A673 (cell line): ENCODE measurements around the gene EPHA4. TPM values are rescaled to one million over a fixed set of nuclear protein-coding genes. Genes with fewer than 3 reads are reported as not detected.

Source experiments
- BruUV-seq: library from RNA; stranded (reverse); fragments of 400-500 nt; replicated peaks from 2 replicates; lab custom pipeline; 2021; lab: Mats Ljungman, UMichigan
- CTCF ChIA-PET: fragments of 300-600 bp; sonication (Branson Sonifier 250); formaldehyde crosslinking; loops from one replicate; lab custom pipeline; 2022; ENCODE audit warnings: antibody characterized with exemption; lab: Charles Lee
- POLR2A ChIA-PET: fragments of 300-600 bp; sonication (Branson Sonifier 250); formaldehyde crosslinking; loops from one replicate; lab custom pipeline; 2022; ENCODE audit warnings: antibody characterized with exemption; ENCODE audit not compliant: low non-redundant PET; lab: Charles Lee
- DNase-seq: peaks from one replicate; pipeline ENCODE4 v3.0.0-alpha.2; 2015; ENCODE audit warnings: low spot score
- H3K27ac ChIP-seq: fragments of 200-600 bp; sonication (generic); 2 replicates; pipeline ENCODE4 v1.5.1; 2016; ENCODE audit warnings: mixed run types, low read depth, mild to moderate bottlenecking, mixed read lengths, antibody characterized with exemption, low read length; ENCODE audit not compliant: poor library complexity, severe bottlenecking
- H3K27me3 ChIP-seq: fragments of 200-600 bp; sonication (generic); replicated peaks from 2 replicates; pipeline ENCODE4 v1.6.1; 2017; ENCODE audit warnings: mixed run types, low read depth, mild to moderate bottlenecking, mixed read lengths, antibody characterized with exemption, low read length; ENCODE audit not compliant: insufficient read depth, poor library complexity
- H3K36me3 ChIP-seq: fragments of 200-600 bp; sonication (generic); 2 replicates; pipeline ENCODE4 v1.6.1; 2016; ENCODE audit warnings: mixed run types, mild to moderate bottlenecking, mixed read lengths, antibody characterized with exemption, low read length; ENCODE audit not compliant: insufficient read depth, poor library complexity, severe bottlenecking
- H3K4me1 ChIP-seq: fragments of 200-600 bp; sonication (generic); 2 replicates; pipeline ENCODE4 v1.6.1; 2017; ENCODE audit warnings: mixed run types, mild to moderate bottlenecking, mixed read lengths, antibody characterized with exemption, low read length; ENCODE audit not compliant: insufficient read depth, poor library complexity, severe bottlenecking
- H3K4me3 ChIP-seq: fragments of 200-600 bp; sonication (generic); 2 replicates; pipeline ENCODE4 v1.5.1; 2016; ENCODE audit warnings: low read depth, mixed run types, mild to moderate bottlenecking, mixed read lengths, low read length; ENCODE audit not compliant: poor library complexity, severe bottlenecking
- H3K9me3 ChIP-seq: fragments of 200-600 bp; sonication (generic); 2 replicates; pipeline ENCODE4 v1.6.1; 2016; ENCODE audit warnings: mixed run types, low read depth, mild to moderate bottlenecking, mixed read lengths, antibody characterized with exemption, low read length; ENCODE audit not compliant: poor library complexity, severe bottlenecking
- CTCF ChIP-seq: fragments of 300-800, 200-600 bp; sonication (generic); conservative IDR thresholded peaks from 2 replicates; pipeline ENCODE4 v1.5.1; 2017; ENCODE audit warnings: low read depth, mild to moderate bottlenecking, antibody characterized with exemption, low read length, moderate library complexity, mixed read lengths
- EZH2 ChIP-seq: fragments of 200-600 bp; sonication (generic); IDR thresholded peaks from 2 replicates; pipeline ENCODE4 v1.6.1; 2017; ENCODE audit warnings: borderline replicate concordance, low read depth, mild to moderate bottlenecking, mixed read lengths, antibody characterized with exemption, low read length; ENCODE audit not compliant: poor library complexity, severe bottlenecking
- intact Hi-C: fragments of 100-400 bp; cut with micrococcal nuclease; formaldehyde crosslinking; loops from one replicate; pipeline ENCODE4 v1.10.0; 2022; ENCODE audit not compliant: unreplicated experiment
- total RNA-seq: library from RNA; stranded (reverse); gene quantifications from 2 replicates; pipeline ENCODE4 v1.2.3, GENCODE V29; 2021

Gene EPHA4
- total RNA-seq, 1 experiment from 2014 or later = 39.5 TPM

- H3K36me3 ChIP-seq = no peaks in the 10 kb centered on the region
- peaks cover 30% of the 10 kb centered on the region for H3K4me1 ChIP-seq
- no peaks in the 10 kb centered on the region for H3K27me3 ChIP-seq
- no peak for DNase-seq
- H3K9me3 ChIP-seq = no peaks in the 10 kb centered on the region
- no peak overlapping the region for H3K27ac ChIP-seq
- intact Hi-C loops = no loop called here
- TF ChIP-seq EZH2 = no peak
- TF ChIP-seq CTCF = no peak
- POLR2A ChIA-PET = no interaction called here
- BruUV-seq = no TSS peak
- H3K4me3 ChIP-seq = no peak overlapping the region
- CTCF ChIA-PET = no interaction called here
Measured at GRCh38 chr2:221559991-221560390, 12.1 kb downstream of the EPHA4 start.

DNA sequence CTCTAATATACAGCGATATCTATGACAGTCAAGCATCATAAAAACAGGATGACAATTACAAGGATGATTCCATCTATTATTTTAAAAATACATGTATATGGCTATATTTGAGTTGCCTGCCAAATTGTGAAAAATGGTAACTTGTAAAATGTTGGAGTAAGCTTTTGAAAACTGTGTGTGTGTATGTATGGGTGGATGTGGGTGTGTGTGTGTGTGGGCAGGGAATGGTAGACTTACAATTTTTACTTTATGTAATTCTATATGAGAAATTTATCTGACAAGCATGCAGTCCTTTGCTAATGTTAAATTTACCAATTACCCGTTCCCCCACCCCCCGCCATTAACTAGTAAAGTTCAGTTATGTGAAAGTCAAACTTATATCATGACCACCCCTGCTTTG, 14.0 kb downstream of the EPHA4 start:
- Histone ChIP-seq H3K36me3 (no peaks in the 10 kb centered on the region), H3K27ac (no peak overlapping the region), H3K27me3 (no peaks in the 10 kb centered on the region), H3K4me1 (peaks cover 39% of the 10 kb centered on the region), H3K4me3 (no peak overlapping the region), H3K9me3 (no peaks in the 10 kb centered on the region)
- TF ChIP-seq EZH2 (no peak), CTCF (no peak)
- ChIA-PET POLR2A (no interaction called here), CTCF (no interaction called here)
- no TSS peak for BruUV-seq
- DNase-seq = no peak
- intact Hi-C loops = no loop called here

DNA sequence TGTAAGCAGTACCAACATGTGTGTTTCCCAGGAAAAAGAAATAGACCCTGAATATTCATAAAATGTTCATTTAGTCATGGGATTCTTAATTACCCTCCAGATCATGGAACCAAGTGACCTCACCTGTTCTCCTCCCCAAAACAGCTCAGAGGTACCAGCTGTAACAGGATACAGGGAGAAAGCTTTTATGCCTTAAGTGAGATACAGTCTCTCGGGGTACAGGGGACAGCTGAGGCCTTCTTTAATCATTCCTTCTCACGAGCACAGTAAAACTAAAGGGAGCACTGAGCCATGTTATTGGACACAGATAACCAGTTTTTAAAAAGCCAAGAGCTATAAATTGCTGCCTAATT, 16.6 kb downstream of the EPHA4 start:
- no TSS peak for BruUV-seq
- Histone ChIP-seq H3K9me3 (no peaks in the 10 kb centered on the region), H3K27me3 (no peaks in the 10 kb centered on the region), H3K4me1 (peaks cover 28% of the 10 kb centered on the region), H3K27ac (no peak overlapping the region), H3K36me3 (no peaks in the 10 kb centered on the region), H3K4me3 (no peak overlapping the region)
- no peak for DNase-seq
- TF ChIP-seq CTCF = no peak
- no peak for TF ChIP-seq EZH2
- intact Hi-C loops = no loop called here
- ChIA-PET CTCF (no interaction called here), POLR2A (no interaction called here)
